ENCODE results near the gene AKAP9.

- TF ChIP-seq CTCF (IDR thresholded peaks at IDR 0.05) (no peak), POLR2A (IDR thresholded peaks at IDR 0.05) (no peak)
Measured at GRCh38 chr7:92064438-92065029, 123.9 kb downstream of the AKAP9 start.

Data from uterus (tissue), 2 donors.